ENCODE data around the gene PLPP1.

PLPP1 gene

GRCh38 chr5:55577353-55578060, 42.7 kb upstream of the PLPP1 start:
- H3K36me3 ChIP-seq (replicated peaks), result no peaks in the 10 kb centered on the region
- no peak overlapping the region for H3K4me3 ChIP-seq (ENCODE audit: low read depth, low read length)
- no peak for DNase-seq
- TF ChIP-seq CTCF (IDR thresholded peaks at IDR 0.05; ENCODE audit: low read depth, low read length, missing control alignments), result no peak
- no peak overlapping the region for H3K27ac ChIP-seq
- in situ Hi-C loops (cut with HindIII; ENCODE audit: low pct_ligation_motif_present, low sequenced_read_pairs), result no loop called here
- H3K27me3 ChIP-seq (replicated peaks), result no peaks in the 10 kb centered on the region

GRCh38 chr5:55576661-55577060, 41.9 kb upstream of the PLPP1 start:
- DNase-seq, result no peak
- Histone ChIP-seq H3K27ac (no peak overlapping the region), H3K36me3 (replicated peaks) (no peaks in the 10 kb centered on the region), H3K27me3 (replicated peaks) (no peaks in the 10 kb centered on the region), H3K4me3 (ENCODE audit: low read depth, low read length) (no peak overlapping the region)
- in situ Hi-C loops (cut with HindIII; ENCODE audit: low pct_ligation_motif_present, low sequenced_read_pairs), result no loop called here
- no peak for TF ChIP-seq CTCF (IDR thresholded peaks at IDR 0.05; ENCODE audit: low read depth, low read length, missing control alignments)

GRCh38 chr5:55575815-55576583, 41.2 kb upstream of the PLPP1 start:
- DNase-seq, result no peak
- no peak for TF ChIP-seq CTCF (IDR thresholded peaks at IDR 0.05; ENCODE audit: low read depth, low read length, missing control alignments)
- Histone ChIP-seq H3K4me3 (ENCODE audit: low read depth, low read length) (no peak overlapping the region), H3K27me3 (replicated peaks) (no peaks in the 10 kb centered on the region), H3K36me3 (replicated peaks) (no peaks in the 10 kb centered on the region), H3K27ac (no peak overlapping the region)
- in situ Hi-C loops (cut with HindIII; ENCODE audit: low pct_ligation_motif_present, low sequenced_read_pairs), result no loop called here

- no peak for DNase-seq
- no peaks in the 10 kb centered on the region for H3K36me3 ChIP-seq (replicated peaks)
- no peak for TF ChIP-seq CTCF (IDR thresholded peaks at IDR 0.05; ENCODE audit: low read depth, low read length, missing control alignments)
- H3K27me3 ChIP-seq (replicated peaks), result no peaks in the 10 kb centered on the region
- no peak overlapping the region for H3K4me3 ChIP-seq (ENCODE audit: low read depth, low read length)
- in situ Hi-C loops (cut with HindIII; ENCODE audit: low pct_ligation_motif_present, low sequenced_read_pairs), result no loop called here
- H3K27ac ChIP-seq, result no peak overlapping the region
Observed at GRCh38 chr5:55572600-55572999, 37.8 kb upstream of the PLPP1 start.

- Histone ChIP-seq H3K27ac (no peak overlapping the region), H3K36me3 (replicated peaks) (no peaks in the 10 kb centered on the region), H3K27me3 (replicated peaks) (no peaks in the 10 kb centered on the region), H3K4me3 (ENCODE audit: low read depth, low read length) (no peak overlapping the region)
- in situ Hi-C loops (cut with HindIII; ENCODE audit: low pct_ligation_motif_present, low sequenced_read_pairs), result no loop called here
- no peak for DNase-seq
- TF ChIP-seq CTCF (IDR thresholded peaks at IDR 0.05; ENCODE audit: low read depth, low read length, missing control alignments), result no peak
Observed at GRCh38 chr5:55572020-55572419, 37.3 kb upstream of the PLPP1 start.
